OCI-LY7 (cell line): ENCODE measurements around the gene STAT1. TPM values are rescaled to one million over a fixed set of nuclear protein-coding genes. Genes with fewer than 3 reads are reported as not detected.

Experiments used
- BruUV-seq: library from RNA; stranded (reverse); fragments of 400-500 nt; replicated peaks from 2 replicates; lab custom pipeline; 2021; lab: Mats Ljungman, UMichigan
- CTCF ChIA-PET: fragments of 300-600 bp; sonication (Branson Sonifier 250); formaldehyde crosslinking; loops from one replicate; lab custom pipeline; 2022; ENCODE audit warnings: antibody characterized with exemption; ENCODE audit not compliant: unreplicated experiment; lab: Charles Lee
- POLR2A ChIA-PET: fragments of 300-600 bp; sonication (Branson Sonifier 250); formaldehyde crosslinking; loops from one replicate; lab custom pipeline; 2022; ENCODE audit warnings: antibody characterized with exemption; lab: Charles Lee
- DNase-seq: peaks from one replicate; pipeline ENCODE4 v3.0.0-alpha.2; 2015; ENCODE audit warnings: low spot score
- H2AFZ ChIP-seq: fragments of 200-600 bp; sonication (generic), shearing (Covaris generic); 2 replicates; pipeline ENCODE4 v1.6.1; 2014; ENCODE audit warnings: mild to moderate bottlenecking, antibody characterized with exemption, low read length, moderate library complexity
- H3K27ac ChIP-seq: fragments of 200-600 bp; sonication (generic); 2 replicates; pipeline ENCODE4 v1.5.1; 2014; ENCODE audit warnings: mixed run types, low read depth, mild to moderate bottlenecking, moderate library complexity, low read length, inconsistent platforms; ENCODE audit not compliant: poor library complexity, severe bottlenecking
- H3K36me3 ChIP-seq: fragments of 200-600 bp; sonication (generic); 2 replicates; pipeline ENCODE4 v1.6.1; 2014; ENCODE audit warnings: mild to moderate bottlenecking, antibody characterized with exemption, low read length, moderate library complexity, mixed read lengths; ENCODE audit not compliant: insufficient read depth
- H3K4me1 ChIP-seq: fragments of 200-600 bp; sonication (generic); 2 replicates; pipeline ENCODE4 v1.5.1; 2014; ENCODE audit warnings: mild to moderate bottlenecking, low read length; ENCODE audit not compliant: insufficient read depth, poor library complexity, severe bottlenecking
- H3K4me2 ChIP-seq: fragments of 200-600 bp; sonication (generic); 2 replicates; pipeline ENCODE4 v1.6.1; 2014; ENCODE audit warnings: mild to moderate bottlenecking, low read length
- H3K4me3 ChIP-seq: fragments of 200-600 bp; sonication (generic); 2 replicates; pipeline ENCODE4 v1.5.1; 2014; ENCODE audit warnings: mild to moderate bottlenecking, low read depth, low read length; ENCODE audit not compliant: poor library complexity, severe bottlenecking
- H3K79me2 ChIP-seq: fragments of 200-600 bp; sonication (generic); 2 replicates; pipeline ENCODE4 v1.6.1; 2016; ENCODE audit warnings: low read depth, mild to moderate bottlenecking, low read length, moderate library complexity, mixed read lengths; ENCODE audit not compliant: insufficient read depth
- H3K9me2 ChIP-seq: fragments of 200-600 bp; sonication (generic); 2 replicates; pipeline ENCODE4 v1.6.1; 2016; ENCODE audit warnings: mild to moderate bottlenecking, low read length, mixed read lengths; ENCODE audit not compliant: insufficient read depth
- H3K9me3 ChIP-seq: fragments of 200-600 bp; sonication (generic); 2 replicates; pipeline ENCODE4 v1.6.1; 2014; ENCODE audit warnings: mild to moderate bottlenecking, mixed run types, low read length, mixed read lengths
- H4K20me1 ChIP-seq: fragments of 200-600 bp; sonication (generic); 2 replicates; pipeline ENCODE4 v1.6.1; 2014; ENCODE audit warnings: mild to moderate bottlenecking, antibody characterized with exemption, low read length, moderate library complexity, mixed read lengths; ENCODE audit not compliant: insufficient read depth
- CTCF ChIP-seq: fragments of 200-600 bp; sonication (generic); conservative IDR thresholded peaks from 2 replicates; pipeline ENCODE4 v1.5.1; 2014; ENCODE audit warnings: mild to moderate bottlenecking, antibody characterized with exemption, low read length, moderate library complexity, mixed read lengths
- EZH2phosphoT487 ChIP-seq: fragments of 200-600 bp; sonication (generic); IDR thresholded peaks from 2 replicates; pipeline ENCODE4 v1.6.1; 2018; ENCODE audit warnings: low read depth, borderline replicate concordance, mild to moderate bottlenecking, mixed run types, antibody characterized with exemption, low read length, moderate library complexity, mixed read lengths
- intact Hi-C: fragments of 100-400 bp; cut with micrococcal nuclease; formaldehyde crosslinking; loops from one replicate; pipeline ENCODE4 v1.10.0; 2022; ENCODE audit not compliant: unreplicated experiment
- total RNA-seq, 2 experiments: library from RNA; depleted of rRNA in 1 of 2; stranded (reverse); fragments of >200 nt in 1 of 2; shearing (Covaris generic) in 1 of 2; gene quantifications; 2 replicates each; pipeline ENCODE4 v1.2.3, GENCODE V29; 2014 to 2022

STAT1 gene
- total RNA-seq, 2 experiments from 2014 or later = 23.0 to 23.1 TPM

DNA sequence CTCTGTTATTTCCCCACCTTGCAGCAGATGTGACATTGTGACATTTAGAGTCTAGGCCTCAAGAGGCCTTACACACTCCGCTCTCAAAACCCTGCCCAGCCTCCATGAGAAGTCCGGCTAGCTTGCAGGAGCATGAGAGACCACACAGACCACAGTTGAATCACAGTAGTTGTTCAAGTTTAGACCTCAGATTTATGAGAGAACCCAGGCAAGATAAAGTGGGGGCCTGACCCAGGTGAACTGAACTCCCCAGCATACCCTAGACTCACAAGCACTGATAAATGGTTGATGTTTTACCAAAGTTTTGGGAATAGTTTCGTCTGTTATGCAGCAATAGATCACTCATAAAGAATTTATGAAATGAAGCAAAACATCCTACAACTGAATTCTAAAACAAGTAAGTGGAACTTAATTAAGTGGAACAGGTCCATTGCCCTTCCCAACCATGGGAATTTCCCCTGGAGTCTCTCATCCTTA, 4.7 kb upstream of the STAT1 start:
- H3K36me3 ChIP-seq = no peaks in the 10 kb centered on the region
- ChIA-PET CTCF (no interaction called here), POLR2A (interaction anchor here (0.6 to 1.1 kb wide), 4 partner anchors 138 to 659 kb away, joined by 3 to 9 read pairs (median 4); partner anchors contain the start of genes GLS and NABP1)
- no peak overlapping the region for H3K4me2 ChIP-seq
- no peak overlapping the region for H2AFZ ChIP-seq
- intact Hi-C loops = loop anchor here (10.0 kb wide), 1 partner anchor 354 kb away; no protein-coding TSS in a partner anchor
- H3K27ac ChIP-seq = no peak overlapping the region
- TF ChIP-seq EZH2phosphoT487 (no peak), CTCF (no peak)
- peaks cover 25% of the 10 kb centered on the region for H3K4me1 ChIP-seq
- no peaks in the 10 kb centered on the region for H4K20me1 ChIP-seq
- no peaks in the 10 kb centered on the region for H3K79me2 ChIP-seq
- no peak for DNase-seq
- H3K9me2 ChIP-seq = no peaks in the 10 kb centered on the region
- no peaks in the 10 kb centered on the region for H3K9me3 ChIP-seq
- no peak overlapping the region for H3K4me3 ChIP-seq
- BruUV-seq = no TSS peak

GRCh38 chr2:191018048-191018447, 4.1 kb upstream of the STAT1 start:
- CTCF ChIA-PET = no interaction called here
- no peak overlapping the region for H3K27ac ChIP-seq
- H3K9me2 ChIP-seq = no peaks in the 10 kb centered on the region
- DNase-seq = no peak
- no peak overlapping the region for H2AFZ ChIP-seq
- no peak for TF ChIP-seq CTCF
- no peak for TF ChIP-seq EZH2phosphoT487
- H3K9me3 ChIP-seq = no peaks in the 10 kb centered on the region
- H3K4me2 ChIP-seq = no peak overlapping the region
- no peaks in the 10 kb centered on the region for H3K36me3 ChIP-seq
- POLR2A ChIA-PET = no interaction called here
- H3K79me2 ChIP-seq = 0 out of 2 replicates have a peak, but pooled peaks cover 5% of the 10 kb centered on the region
- no peak overlapping the region for H3K4me3 ChIP-seq
- peaks cover 27% of the 10 kb centered on the region for H3K4me1 ChIP-seq
- H4K20me1 ChIP-seq = no peaks in the 10 kb centered on the region
- intact Hi-C loops = loop anchor here (10.0 kb wide), 1 partner anchor 353 kb away; no protein-coding TSS in a partner anchor
- no TSS peak for BruUV-seq

DNA sequence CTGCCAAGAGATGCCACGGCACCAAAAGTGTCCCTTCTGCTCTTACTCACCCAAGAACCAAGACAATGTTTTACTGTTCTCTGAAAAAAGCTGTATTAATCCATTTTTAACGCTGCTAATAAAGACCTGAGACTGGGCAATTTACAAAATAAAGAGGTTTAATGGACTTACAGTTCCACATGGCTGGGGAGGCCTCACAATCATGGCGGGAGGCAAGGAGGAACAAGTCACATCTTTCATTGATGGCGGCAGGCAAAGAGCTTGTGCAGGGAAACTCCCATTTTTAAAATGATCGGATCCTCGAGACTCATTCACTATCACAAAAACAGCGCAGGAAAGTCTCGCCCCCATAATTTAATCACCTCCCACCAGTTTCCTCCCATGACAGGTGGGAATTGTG, 1.9 kb upstream of the STAT1 start:
- CTCF ChIA-PET = no interaction called here
- POLR2A ChIA-PET = interaction anchor here (0.6 kb wide), 1 partner anchor 149 kb away, joined by 4 read pairs; no protein-coding TSS in a partner anchor
- Histone ChIP-seq H4K20me1 (no peaks in the 10 kb centered on the region; the same call in 1 of the 2 replicates), H3K79me2 (0 out of 2 replicates have a peak, but pooled peaks cover 8% of the 10 kb centered on the region), H3K9me3 (no peaks in the 10 kb centered on the region), H3K4me2 (no peak overlapping the region), H2AFZ (no peak overlapping the region), H3K4me3 (no peak overlapping the region), H3K4me1 (peaks cover 23% of the 10 kb centered on the region), H3K36me3 (no peaks in the 10 kb centered on the region; the same call in 1 of the 2 replicates), H3K27ac (no peak overlapping the region), H3K9me2 (no peaks in the 10 kb centered on the region)
- no TSS peak for BruUV-seq
- no peak for DNase-seq
- TF ChIP-seq EZH2phosphoT487 (no peak), CTCF (no peak)
- intact Hi-C loops = loop anchor here (10.0 kb wide), 1 partner anchor 351 kb away; no protein-coding TSS in a partner anchor
